T1000 (cell line): Measurements from ENCODE around the gene POLD2.

ENCODE experiments used
- DNase-seq: peaks from one replicate; lab custom pipeline; 2025; ENCODE audit warnings: mixed read lengths; lab: John Stamatoyannopoulos, UW

POLD2 gene

GRCh38 chr7:44152971-44153947 is 29.9 kb upstream of the POLD2 start:
- DNase-seq: no peak

GRCh38 chr7:44151956-44152355 is 28.6 kb upstream of the POLD2 start:
- no peak for DNase-seq

- DNase-seq: no peak
These were observed 27.9 kb upstream of the POLD2 start for GRCh38 chr7:44150966-44151941.

- DNase-seq: no peak
These were observed 27.1 kb upstream of the POLD2 start for GRCh38 chr7:44150466-44150832.

- DNase-seq: no peak
These were observed 26.5 kb upstream of the POLD2 start for GRCh38 chr7:44149571-44150465.

GRCh38 chr7:44148961-44149536 is 25.7 kb upstream of the POLD2 start:
- DNase-seq: no peak

- no peak for DNase-seq
These were observed 24.8 kb upstream of the POLD2 start for GRCh38 chr7:44148166-44148565.

- no peak for DNase-seq
These were observed 24.0 kb upstream of the POLD2 start for GRCh38 chr7:44147026-44147991.

- peak; percentile 17 for DNase-seq
These were observed 22.9 kb upstream of the POLD2 start for GRCh38 chr7:44145969-44146911.

- no peak for DNase-seq
These were observed 22.2 kb upstream of the POLD2 start for GRCh38 chr7:44145479-44145968.

GRCh38 chr7:44144968-44145478 is 21.7 kb upstream of the POLD2 start:
- no peak for DNase-seq

GRCh38 chr7:44144426-44144967 is 21.1 kb upstream of the POLD2 start:
- DNase-seq: no peak

GRCh38 chr7:44143646-44144250 is 20.4 kb upstream of the POLD2 start:
- no peak for DNase-seq

- DNase-seq: no peak
These were observed 18.7 kb upstream of the POLD2 start for GRCh38 chr7:44142028-44142427.

GRCh38 chr7:44141221-44141850 is 18.0 kb upstream of the POLD2 start, which contains the start of gene MYL7:
MYL7 (minus strand) TSS chr7:44141332; CDS start chr7:44141305, 27 bp downstream.
- no peak for DNase-seq

GRCh38 chr7:44140341-44140740 is 17.0 kb upstream of the POLD2 start:
- no peak for DNase-seq
